Osteoblast (primary cell): ENCODE results near the gene BICD1. TPM values are rescaled to one million over a fixed set of nuclear protein-coding genes. Genes with fewer than 3 reads are reported as not detected.
A peak's percentile ranks its signal among the peaks of the same experiment; 100 is the strongest.

Source experiments
- DNase-seq: peaks from one replicate; pipeline ENCODE4 v3.0.0; 2011; ENCODE audit warnings: low spot score, mixed read lengths; ENCODE audit not compliant: insufficient read length; ENCODE audit errors: missing footprints
- H2AFZ ChIP-seq: 2 replicates; pipeline ENCODE4 v1.6.0; 2011; ENCODE audit warnings: mild to moderate bottlenecking, low read length
- H3K27ac ChIP-seq: 2 replicates; pipeline ENCODE4 v1.5.1; 2011; ENCODE audit warnings: mild to moderate bottlenecking, low read depth, low read length, moderate library complexity
- H3K27me3 ChIP-seq: 2 replicates; pipeline ENCODE4 v1.6.0; 2012; ENCODE audit warnings: mild to moderate bottlenecking, control low read depth, inconsistent platforms, low read length, moderate library complexity; ENCODE audit not compliant: insufficient read depth
- H3K36me3 ChIP-seq: 2 replicates; pipeline ENCODE4 v1.5.1; 2011; ENCODE audit warnings: mild to moderate bottlenecking, low read length, control low read depth, moderate library complexity; ENCODE audit not compliant: insufficient read depth
- H3K4me1 ChIP-seq: 2 replicates; pipeline ENCODE4 v1.5.1; 2011; ENCODE audit warnings: mild to moderate bottlenecking, low read length, control low read depth, moderate library complexity; ENCODE audit not compliant: insufficient read depth
- H3K4me2 ChIP-seq: 2 replicates; pipeline ENCODE4 v1.6.0; 2011; ENCODE audit warnings: mild to moderate bottlenecking, low read length; ENCODE audit not compliant: insufficient read depth
- H3K4me3 ChIP-seq: fragments of 200-600 bp; sonication (generic); 3 replicates; pipeline ENCODE4 v1.5.1; 2012; ENCODE audit warnings: mild to moderate bottlenecking, low read length, inconsistent platforms; ENCODE audit not compliant: insufficient read depth
- H3K79me2 ChIP-seq: 2 replicates; pipeline ENCODE4 v1.6.0; 2012; ENCODE audit warnings: mild to moderate bottlenecking, low read length, control low read depth, inconsistent platforms; ENCODE audit not compliant: insufficient read depth
- H3K9me3 ChIP-seq: 2 replicates; pipeline ENCODE4 v1.5.1; 2011; ENCODE audit warnings: low read depth, low read length, control low read depth
- H4K20me1 ChIP-seq: 2 replicates; pipeline ENCODE4 v1.6.0; 2012; ENCODE audit warnings: mild to moderate bottlenecking, low read length, control low read depth; ENCODE audit not compliant: insufficient read depth
- total RNA-seq: library from RNA; depleted of rRNA; stranded (reverse); fragments of >200 nt; gene quantifications from 2 replicates; pipeline ENCODE4 v1.2.3, GENCODE V29; 2012
- TF ChIP-seq, protein P1 (sequence below): IDR thresholded peaks from 2 replicates; pipeline ENCODE4 v1.5.1; 2011; ENCODE audit warnings: mild to moderate bottlenecking, low read depth, low read length, moderate library complexity; ENCODE audit errors: extremely low read depth

Gene BICD1
- total RNA-seq, 1 donor: 21.0 TPM

DNA sequence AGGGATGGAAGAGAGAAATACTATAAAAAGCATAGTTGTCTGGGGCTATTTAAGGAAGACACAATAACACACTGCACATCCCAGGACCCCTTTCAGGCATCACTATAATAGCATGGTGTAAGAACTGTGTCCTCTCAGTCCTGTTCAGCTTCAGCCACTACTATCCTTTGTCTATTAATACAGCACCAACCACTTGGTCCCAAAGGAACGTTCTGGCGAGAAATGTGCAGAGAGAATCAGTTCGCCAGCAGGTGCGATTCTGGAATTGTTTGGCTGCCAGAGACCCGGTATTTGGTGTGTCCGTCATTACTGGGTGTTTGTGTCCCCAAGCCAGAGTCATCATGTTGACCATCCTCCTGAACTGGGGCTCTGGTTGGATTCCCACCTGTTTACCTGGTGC lies 52.7 kb downstream of the BICD1 start:
- Histone ChIP-seq H3K27ac (peak overlapping the region; percentile 38), H2AFZ (no peak overlapping the region), H3K27me3 (no peaks in the 10 kb centered on the region), H3K79me2 (peaks cover 63% of the 10 kb centered on the region), H4K20me1 (peaks cover 14% of the 10 kb centered on the region), H3K4me3 (no peak overlapping the region), H3K4me2 (no peak overlapping the region), H3K9me3 (no peaks in the 10 kb centered on the region), H3K4me1 (peaks cover 9% of the 10 kb centered on the region), H3K36me3 (no peaks in the 10 kb centered on the region)
- TF ChIP-seq, protein P1, sequence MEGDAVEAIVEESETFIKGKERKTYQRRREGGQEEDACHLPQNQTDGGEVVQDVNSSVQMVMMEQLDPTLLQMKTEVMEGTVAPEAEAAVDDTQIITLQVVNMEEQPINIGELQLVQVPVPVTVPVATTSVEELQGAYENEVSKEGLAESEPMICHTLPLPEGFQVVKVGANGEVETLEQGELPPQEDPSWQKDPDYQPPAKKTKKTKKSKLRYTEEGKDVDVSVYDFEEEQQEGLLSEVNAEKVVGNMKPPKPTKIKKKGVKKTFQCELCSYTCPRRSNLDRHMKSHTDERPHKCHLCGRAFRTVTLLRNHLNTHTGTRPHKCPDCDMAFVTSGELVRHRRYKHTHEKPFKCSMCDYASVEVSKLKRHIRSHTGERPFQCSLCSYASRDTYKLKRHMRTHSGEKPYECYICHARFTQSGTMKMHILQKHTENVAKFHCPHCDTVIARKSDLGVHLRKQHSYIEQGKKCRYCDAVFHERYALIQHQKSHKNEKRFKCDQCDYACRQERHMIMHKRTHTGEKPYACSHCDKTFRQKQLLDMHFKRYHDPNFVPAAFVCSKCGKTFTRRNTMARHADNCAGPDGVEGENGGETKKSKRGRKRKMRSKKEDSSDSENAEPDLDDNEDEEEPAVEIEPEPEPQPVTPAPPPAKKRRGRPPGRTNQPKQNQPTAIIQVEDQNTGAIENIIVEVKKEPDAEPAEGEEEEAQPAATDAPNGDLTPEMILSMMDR: no peak
- DNase-seq: no peak

DNA sequence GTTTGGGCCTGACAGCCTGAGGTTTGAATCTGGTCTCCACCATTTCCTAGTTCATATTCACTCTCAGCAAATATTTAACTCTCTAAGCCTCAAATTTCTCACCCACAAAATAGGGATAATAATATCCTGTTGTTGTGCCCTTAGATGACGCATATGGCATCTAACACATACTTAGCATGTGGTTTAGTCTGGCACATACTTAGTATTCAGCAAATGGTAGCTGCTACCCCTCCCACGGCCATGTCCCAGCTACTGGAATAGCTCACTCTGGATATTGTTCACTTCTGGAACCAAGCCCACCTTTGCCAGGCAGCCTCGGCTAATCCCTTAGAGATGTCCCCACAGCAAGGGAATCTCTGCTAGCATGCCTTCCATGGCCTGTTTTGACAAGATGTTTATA lies 53.3 kb downstream of the BICD1 start:
- H3K27ac ChIP-seq: peak overlapping the region; percentile 38
- no peaks in the 10 kb centered on the region for H3K9me3 ChIP-seq
- no peak overlapping the region for H3K4me2 ChIP-seq
- no peak overlapping the region for H2AFZ ChIP-seq
- H3K4me3 ChIP-seq: no peak overlapping the region
- peak; percentile 84 for DNase-seq
- peaks cover 9% of the 10 kb centered on the region for H3K4me1 ChIP-seq
- H3K36me3 ChIP-seq: peaks cover 2% of the 10 kb centered on the region
- TF ChIP-seq, protein P1: no peak
- H3K79me2 ChIP-seq: peaks cover 64% of the 10 kb centered on the region
- no peaks in the 10 kb centered on the region for H3K27me3 ChIP-seq
- H4K20me1 ChIP-seq: peaks cover 13% of the 10 kb centered on the region

DNA sequence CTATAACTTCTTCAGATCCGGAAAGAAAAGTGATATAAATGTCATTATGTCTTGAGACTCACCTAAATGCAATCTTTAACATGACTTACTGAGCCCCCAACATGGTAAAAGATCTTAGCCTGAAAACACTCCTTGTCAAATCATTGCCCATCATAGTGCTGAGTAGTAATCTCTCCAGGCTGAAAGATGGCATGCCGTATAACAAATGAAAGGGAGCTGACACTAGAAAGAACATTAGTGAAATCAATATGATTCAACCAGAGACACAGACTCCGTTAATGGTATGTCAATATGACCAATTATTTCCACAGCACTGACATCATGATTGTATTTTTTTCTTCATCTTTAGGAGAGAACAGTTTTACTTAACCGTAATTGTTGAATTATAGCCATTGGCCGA lies 54.4 kb downstream of the BICD1 start:
- Histone ChIP-seq H3K79me2 (peaks cover 63% of the 10 kb centered on the region), H4K20me1 (peaks cover 12% of the 10 kb centered on the region), H3K4me3 (no peak overlapping the region), H3K27me3 (no peaks in the 10 kb centered on the region), H3K27ac (no peak overlapping the region), H3K4me2 (no peak overlapping the region), H2AFZ (no peak overlapping the region), H3K9me3 (no peaks in the 10 kb centered on the region), H3K36me3 (peaks cover 2% of the 10 kb centered on the region), H3K4me1 (peaks cover 9% of the 10 kb centered on the region)
- DNase-seq: no peak
- TF ChIP-seq, protein P1: no peak

DNA sequence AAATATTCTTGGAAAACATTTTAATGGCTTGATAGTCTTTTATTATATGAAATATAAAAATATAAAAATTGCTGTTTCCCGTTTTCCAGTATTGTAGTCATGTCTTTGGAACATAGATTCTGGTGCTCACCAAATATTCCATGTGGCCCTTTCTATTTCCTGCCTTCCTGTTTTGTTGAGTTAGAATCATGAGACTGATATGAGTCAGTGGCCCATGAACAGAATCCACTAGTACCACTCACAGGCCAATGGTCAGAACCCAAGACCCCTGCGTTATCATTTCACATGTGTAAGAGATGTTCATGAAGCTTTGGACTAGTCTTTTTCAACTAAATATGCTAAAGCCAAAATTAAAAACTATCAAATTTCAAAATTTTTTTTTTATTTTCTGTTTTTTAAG lies 56.9 kb downstream of the BICD1 start:
- Histone ChIP-seq H3K36me3 (peaks cover 2% of the 10 kb centered on the region), H3K4me3 (no peak overlapping the region), H3K4me1 (peaks cover 9% of the 10 kb centered on the region), H3K79me2 (peaks cover 65% of the 10 kb centered on the region), H3K4me2 (no peak overlapping the region), H3K27me3 (no peaks in the 10 kb centered on the region), H4K20me1 (peaks cover 12% of the 10 kb centered on the region), H3K9me3 (no peaks in the 10 kb centered on the region), H2AFZ (no peak overlapping the region), H3K27ac (no peak overlapping the region)
- TF ChIP-seq, protein P1: no peak
- DNase-seq: peak; percentile 47
